ENCODE data around the gene ST3GAL4. TPM values are rescaled to one million over a fixed set of nuclear protein-coding genes. Genes with fewer than 3 reads are reported as not detected.
"Not testable (repeated sequence)": the region's sequence is repeated elsewhere in the genome, so short reads cannot be mapped to it uniquely, and the experiment has no call there.

The ST3GAL4 gene
- total RNA-seq, 1 donor from 2014 or later = 22.4 TPM

GRCh38 chr11:126370016-126370415 lies 14.5 kb downstream of the ST3GAL4 start:
- no peak overlapping the region for H3K4me3 Mint-ChIP-seq
- no peak for DNase-seq (ENCODE audit: low read depth, low spot score)
- no peak for TF ChIP-seq CTCF (conservative IDR thresholded peaks at IDR 0.05)
- H3K9me3 Mint-ChIP-seq = no peaks in the 10 kb centered on the region
- peaks cover 11% of the 10 kb centered on the region for H3K4me1 Mint-ChIP-seq
- no peaks in the 10 kb centered on the region for H3K27me3 Mint-ChIP-seq (ENCODE audit: low read depth)
- H3K36me3 Mint-ChIP-seq (ENCODE audit: low read depth) = no peaks in the 10 kb centered on the region
- H3K27ac Mint-ChIP-seq (ENCODE audit: unreplicated experiment) = no peak overlapping the region

GRCh38 chr11:126371595-126371994 lies 16.1 kb downstream of the ST3GAL4 start:
- no peak overlapping the region for H3K4me3 Mint-ChIP-seq
- no peaks in the 10 kb centered on the region for H3K36me3 Mint-ChIP-seq (ENCODE audit: low read depth)
- no peak overlapping the region for H3K27ac Mint-ChIP-seq (ENCODE audit: unreplicated experiment)
- no peaks in the 10 kb centered on the region for H3K27me3 Mint-ChIP-seq (ENCODE audit: low read depth)
- peaks cover 14% of the 10 kb centered on the region for H3K4me1 Mint-ChIP-seq
- no peaks in the 10 kb centered on the region for H3K9me3 Mint-ChIP-seq
- TF ChIP-seq CTCF (conservative IDR thresholded peaks at IDR 0.05) = no peak
- no peak for DNase-seq (ENCODE audit: low read depth, low spot score)

- H3K27ac Mint-ChIP-seq (ENCODE audit: unreplicated experiment); H3K27me3 Mint-ChIP-seq (ENCODE audit: low read depth); DNase-seq (ENCODE audit: low read depth, low spot score); H3K4me3 Mint-ChIP-seq; H3K9me3 Mint-ChIP-seq; H3K36me3 Mint-ChIP-seq (ENCODE audit: low read depth): not testable (repeated sequence)
- H3K4me1 Mint-ChIP-seq = peaks cover 14% of the 10 kb centered on the region
Measured at GRCh38 chr11:126373389-126374066, 18.0 kb downstream of the ST3GAL4 start.

- not testable (repeated sequence) for H3K4me3 Mint-ChIP-seq; H3K27ac Mint-ChIP-seq (ENCODE audit: unreplicated experiment)
Measured at GRCh38 chr11:126374562-126375300, 19.2 kb downstream of the ST3GAL4 start.

GRCh38 chr11:126375726-126376125 lies 20.2 kb downstream of the ST3GAL4 start:
- Mint-ChIP-seq H3K27me3 (ENCODE audit: low read depth) (no peaks in the 10 kb centered on the region), H3K9me3 (no peaks in the 10 kb centered on the region), H3K4me1 (peaks cover 14% of the 10 kb centered on the region), H3K36me3 (ENCODE audit: low read depth) (no peaks in the 10 kb centered on the region), H3K27ac (ENCODE audit: unreplicated experiment) (no peak overlapping the region), H3K4me3 (no peak overlapping the region)
- no peak for TF ChIP-seq CTCF (conservative IDR thresholded peaks at IDR 0.05)
- DNase-seq (ENCODE audit: low read depth, low spot score) = no peak

More at GRCh38 chr11:126374562-126375300, 19.2 kb downstream of the ST3GAL4 start:
- H3K4me1 Mint-ChIP-seq = peaks cover 14% of the 10 kb centered on the region
- H3K27me3 Mint-ChIP-seq (ENCODE audit: low read depth); DNase-seq (ENCODE audit: low read depth, low spot score); H3K36me3 Mint-ChIP-seq (ENCODE audit: low read depth); H3K9me3 Mint-ChIP-seq: not testable (repeated sequence)

GRCh38 chr11:126378763-126379162 lies 23.3 kb downstream of the ST3GAL4 start:
- Mint-ChIP-seq H3K27me3 (ENCODE audit: low read depth) (no peaks in the 10 kb centered on the region), H3K4me3 (no peak overlapping the region), H3K4me1 (peaks cover 6% of the 10 kb centered on the region), H3K9me3 (no peaks in the 10 kb centered on the region), H3K36me3 (ENCODE audit: low read depth) (no peaks in the 10 kb centered on the region), H3K27ac (ENCODE audit: unreplicated experiment) (no peak overlapping the region)
- TF ChIP-seq CTCF (conservative IDR thresholded peaks at IDR 0.05) = no peak
- DNase-seq (ENCODE audit: low read depth, low spot score) = no peak
